GM18858 (cell line): Measurements from ENCODE around the gene ELF5.

Experiments
- ATAC-seq: cut with Tn5 transposase; IDR thresholded peaks from one replicate; pipeline ENCODE4 v1.9.1; 2021; ENCODE audit not compliant: unreplicated experiment

The ELF5 gene

GRCh38 chr11:34513682-34514449, at the start of gene ELF5:
Gene ELF5 (minus strand): TSS chr11:34513794. CDS start chr11:34505749, 8,045 bp downstream.
- ATAC-seq, result no peak

DNA sequence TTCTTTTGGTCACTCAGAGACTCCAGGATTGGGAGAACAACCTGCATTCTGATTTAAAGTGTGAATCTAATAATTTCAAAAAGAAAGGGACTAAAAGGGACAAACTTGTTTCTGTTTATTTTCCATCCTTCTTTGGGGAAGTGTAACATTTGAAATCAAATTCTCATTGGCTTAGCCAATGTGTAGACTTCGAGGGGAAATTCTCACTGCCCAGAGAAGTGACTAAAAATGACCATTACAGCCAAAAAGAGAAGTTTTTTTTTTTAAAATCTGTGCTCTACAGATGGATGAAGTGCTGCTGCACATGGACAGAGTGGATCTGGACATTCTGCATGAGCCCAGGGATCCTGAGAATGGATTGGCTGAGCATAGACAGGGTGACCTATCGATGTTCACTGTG, 49.4 kb upstream of the ELF5 start:
- no peak for ATAC-seq

- ATAC-seq, result no peak
Observed at GRCh38 chr11:34560511-34560910, 46.9 kb upstream of the ELF5 start.

- no peak for ATAC-seq
Observed at GRCh38 chr11:34558673-34559072, 45.1 kb upstream of the ELF5 start.

- no peak for ATAC-seq
Observed at GRCh38 chr11:34558211-34558610, 44.6 kb upstream of the ELF5 start.

GRCh38 chr11:34552270-34552669, 38.7 kb upstream of the ELF5 start:
- no peak for ATAC-seq

DNA sequence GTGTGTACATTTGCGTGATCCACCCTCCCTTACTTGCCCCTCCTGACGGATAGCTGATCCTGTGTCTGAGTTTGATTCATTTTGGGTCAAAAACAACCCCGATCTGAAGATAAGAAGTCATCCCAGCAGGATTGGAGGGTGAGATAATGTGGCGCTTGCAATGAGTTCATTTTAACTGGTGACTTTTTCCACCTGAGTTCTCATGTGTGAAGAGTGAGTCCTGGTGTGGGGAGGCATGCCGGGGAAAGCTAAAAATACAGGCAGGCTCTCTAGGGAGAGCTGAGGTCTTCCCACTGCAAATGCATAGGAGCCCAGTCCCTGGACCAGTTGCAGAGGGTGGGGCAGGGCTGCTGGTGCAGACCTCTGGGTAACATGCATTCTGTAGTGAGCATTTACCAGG, 35.7 kb upstream of the ELF5 start:
- ATAC-seq, result no peak

- ATAC-seq, result no peak
Observed at GRCh38 chr11:34548278-34548677, 34.7 kb upstream of the ELF5 start.

DNA sequence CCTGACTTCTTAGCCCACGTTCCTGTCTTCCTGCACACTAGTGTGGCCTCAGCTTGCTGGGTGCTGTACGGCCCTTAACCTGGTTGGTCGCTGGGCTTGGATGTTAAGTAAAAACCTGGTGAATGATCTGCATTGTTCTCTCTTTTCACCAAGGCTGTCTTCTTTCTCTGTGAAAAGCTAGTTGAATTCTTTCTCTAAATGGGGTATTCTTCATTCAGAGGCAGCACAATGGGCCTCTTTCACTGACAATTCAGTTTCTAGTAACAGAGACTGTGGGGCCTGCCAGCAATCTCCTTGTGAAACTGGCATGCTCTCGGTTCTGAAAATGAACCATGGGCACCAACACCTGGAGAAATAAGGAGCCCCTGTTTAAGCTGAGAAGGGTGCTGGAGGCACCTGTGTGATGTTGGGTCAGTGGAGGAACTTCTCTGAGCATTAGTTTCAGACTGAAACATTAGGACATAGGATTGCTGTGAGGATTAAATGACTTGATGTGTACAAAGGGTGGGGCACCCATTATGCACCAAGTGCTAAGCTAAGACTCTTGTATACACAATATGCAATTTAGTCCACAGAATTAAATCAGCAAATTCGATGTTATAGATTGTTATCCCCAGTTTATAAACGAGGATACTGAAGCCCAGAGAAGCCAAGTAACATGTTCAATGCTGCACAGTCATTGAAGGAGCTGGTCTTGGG, 33.1 kb upstream of the ELF5 start:
- ATAC-seq, result no peak

- no peak for ATAC-seq
Observed at GRCh38 chr11:34542089-34542488, 28.5 kb upstream of the ELF5 start.

GRCh38 chr11:34540870-34541269, 27.3 kb upstream of the ELF5 start:
- no peak for ATAC-seq

DNA sequence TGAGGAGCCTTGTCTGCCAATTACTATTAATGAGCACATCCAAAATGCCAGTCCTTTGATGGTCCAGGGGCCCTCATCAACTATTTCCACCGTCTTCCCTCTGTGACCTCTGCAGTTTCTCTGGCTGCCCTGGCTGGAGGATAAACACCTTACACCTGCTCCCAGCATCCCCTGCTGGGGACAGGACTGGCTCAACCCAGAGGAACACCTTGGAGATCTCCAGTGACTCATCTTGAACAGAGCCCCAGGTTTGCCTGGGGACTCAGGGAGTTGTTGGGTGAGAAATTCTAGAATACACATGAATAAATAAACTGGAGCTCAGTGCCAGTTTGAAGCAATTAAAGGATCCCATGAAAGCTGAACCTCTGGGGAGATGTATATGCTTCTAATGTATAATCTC, 24.0 kb upstream of the ELF5 start:
- no peak for ATAC-seq

- ATAC-seq, result no peak
Observed at GRCh38 chr11:34536056-34536455, 22.5 kb upstream of the ELF5 start.

- ATAC-seq, result no peak
Observed at GRCh38 chr11:34534826-34535225, 21.2 kb upstream of the ELF5 start.

GRCh38 chr11:34531663-34532062, 18.1 kb upstream of the ELF5 start:
- ATAC-seq, result no peak

DNA sequence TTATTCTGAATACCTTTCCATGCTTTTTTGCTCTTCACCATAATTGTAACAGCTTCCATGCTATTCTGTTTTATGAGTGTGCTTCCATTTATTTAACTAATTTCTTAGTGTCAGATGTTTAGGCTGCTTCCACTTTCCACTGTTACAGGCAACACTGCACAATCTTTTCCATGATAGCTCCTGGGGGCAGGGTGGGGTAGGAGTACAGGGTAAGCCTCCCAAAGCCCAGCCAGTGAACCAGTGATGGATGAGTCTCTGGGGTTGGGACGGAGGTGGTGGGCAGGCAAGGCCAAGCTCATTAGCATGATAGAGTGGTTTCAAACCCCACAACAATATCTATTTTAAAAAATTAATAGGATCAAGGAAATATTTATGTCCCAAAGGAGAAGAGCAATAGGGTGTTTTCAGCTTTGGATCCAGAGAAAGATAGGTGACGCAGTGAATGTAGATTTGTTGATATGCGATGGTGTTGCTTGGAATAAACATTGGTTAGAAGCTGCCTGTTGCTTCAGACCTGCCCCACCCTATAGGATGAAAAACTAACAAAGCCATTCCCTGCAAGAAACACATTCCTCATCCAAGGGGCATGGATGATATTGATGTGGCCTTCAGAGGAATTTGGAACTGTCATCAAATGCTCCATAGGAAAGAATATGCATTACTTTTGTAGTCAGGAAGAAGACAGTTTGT, 17.1 kb upstream of the ELF5 start:
- no peak for ATAC-seq

DNA sequence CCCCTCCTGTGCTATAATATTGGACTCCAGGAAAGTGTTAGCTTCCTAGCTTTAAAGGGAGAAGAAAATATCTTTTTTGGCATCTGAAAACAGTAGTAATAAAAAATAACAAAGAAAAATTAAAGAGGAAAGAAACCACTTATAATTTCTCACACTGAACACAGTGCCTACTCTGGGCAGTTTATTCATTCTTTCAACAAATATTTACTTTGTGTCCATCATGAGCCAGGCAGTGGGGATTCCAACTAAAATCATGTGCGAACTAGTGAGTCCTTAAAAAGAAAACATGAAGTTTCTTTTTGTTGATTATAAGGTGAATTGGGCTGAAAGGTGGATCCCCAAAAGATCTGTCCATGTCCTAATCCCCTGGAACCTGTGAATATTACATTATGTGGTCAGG, 16.0 kb upstream of the ELF5 start:
- ATAC-seq, result no peak

GRCh38 chr11:34528072-34528471, 14.5 kb upstream of the ELF5 start:
- no peak for ATAC-seq

DNA sequence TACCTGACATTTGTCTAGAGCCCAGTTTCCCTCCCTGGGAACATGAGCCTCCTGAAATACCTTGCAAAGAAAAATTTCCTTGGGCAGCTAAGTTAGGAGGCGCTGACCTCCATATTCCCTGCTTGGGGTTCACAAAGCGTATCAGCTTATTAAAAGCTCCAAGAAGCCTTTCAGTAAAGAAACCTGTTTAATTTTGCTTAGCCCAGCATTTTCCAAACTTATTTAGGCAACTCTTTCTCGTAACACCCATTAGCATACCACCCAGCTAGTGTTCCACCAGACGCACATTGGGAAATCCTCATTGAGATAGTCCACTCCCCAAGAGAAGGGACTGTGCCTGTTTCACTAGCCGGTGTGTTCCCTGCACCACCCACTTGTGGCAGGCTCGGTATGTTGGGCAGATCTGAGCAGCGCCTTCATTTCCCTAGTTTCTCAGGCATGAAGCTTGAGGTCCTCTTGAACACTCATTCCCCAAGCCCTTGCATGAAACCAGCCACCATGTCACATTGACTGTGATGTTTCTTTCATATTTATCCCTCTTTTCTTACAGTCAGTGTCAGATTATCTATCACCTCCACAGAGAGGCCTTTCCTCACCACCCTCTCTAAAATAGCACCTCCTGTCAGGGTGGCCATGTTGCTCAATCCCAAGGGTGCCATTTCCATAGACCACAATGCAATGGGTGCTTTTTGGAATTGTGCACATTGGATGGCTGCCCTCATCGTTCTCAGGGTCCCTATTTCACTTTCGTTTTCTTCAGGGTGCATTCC, 12.5 kb upstream of the ELF5 start:
- no peak for ATAC-seq

DNA sequence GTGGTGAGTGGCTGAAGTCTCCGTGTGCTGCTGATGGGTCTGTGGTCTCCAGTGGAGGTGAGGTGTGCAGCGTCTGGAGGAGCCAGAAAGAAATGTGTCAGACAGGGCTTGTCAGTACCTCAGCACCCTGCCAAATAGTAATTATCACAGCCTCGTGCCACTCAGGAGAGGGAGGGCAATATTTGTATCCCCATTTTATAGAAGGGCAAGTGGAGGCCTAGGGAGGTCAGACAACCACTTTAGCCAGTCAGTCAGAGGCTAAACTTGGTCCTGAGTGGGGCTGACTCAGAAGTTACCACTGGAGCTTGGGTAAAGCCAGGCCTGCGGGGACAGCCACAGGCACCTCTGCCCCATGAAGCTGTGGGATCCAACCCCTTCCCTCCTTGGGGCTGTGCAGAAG, 11.5 kb upstream of the ELF5 start:
- ATAC-seq, result no peak

DNA sequence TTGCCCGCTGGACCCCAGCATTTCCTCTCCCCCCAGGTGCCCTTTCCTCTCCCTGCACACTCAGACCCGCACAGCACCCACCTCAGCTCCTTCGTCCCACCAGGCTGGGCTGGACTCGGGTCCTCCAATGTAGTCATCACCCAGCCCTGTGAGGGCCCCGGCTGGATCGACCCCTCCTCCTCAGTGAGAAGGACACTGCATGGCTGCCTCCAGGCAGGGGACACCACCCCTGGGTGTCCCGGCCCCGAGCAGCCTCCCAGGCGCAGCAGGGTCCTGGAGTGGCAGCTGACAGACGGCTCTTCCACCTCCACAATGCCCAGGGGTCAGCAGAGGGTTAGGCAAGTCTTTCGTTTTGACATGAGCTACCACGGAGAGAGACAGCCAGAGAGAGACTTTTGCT, 11.1 kb upstream of the ELF5 start:
- ATAC-seq, result no peak
